Activated CD4-positive, alpha-beta T cell treated with anti-CD3 and anti-CD28 coated beads, Interleukin-10, Interleukin-2, amounts not matched to agents 100 ng/mL and 50 ng/mL, durations not matched to agents 16 hours and 8 hours (primary cell): ENCODE results near the gene LPP.

ENCODE experiments used
- DNase-seq: peaks from one replicate; pipeline ENCODE4 v3.0.0-alpha.2; 2020

LPP gene

GRCh38 chr3:188744166-188744565, 590.2 kb downstream of the LPP start:
- DNase-seq: no peak

DNA sequence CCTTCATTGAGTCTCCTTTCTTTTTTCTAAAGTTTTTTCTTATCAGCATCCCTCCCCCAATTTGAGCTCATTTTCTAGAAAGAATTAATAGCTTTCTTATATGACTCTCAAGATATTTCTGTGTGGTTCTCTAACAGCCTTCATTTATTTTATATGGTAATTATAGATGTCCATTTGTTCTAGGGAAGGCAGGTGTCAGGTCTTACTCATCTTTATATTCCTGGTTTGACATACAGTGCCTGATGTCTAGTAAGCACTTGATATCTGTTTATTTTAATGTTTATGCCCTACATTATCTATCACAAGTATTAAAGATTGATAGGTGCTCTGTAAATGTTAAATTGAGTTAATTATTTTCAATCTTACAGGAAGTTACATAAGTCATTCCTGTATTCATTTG, 591.1 kb downstream of the LPP start:
- DNase-seq: no peak

DNA sequence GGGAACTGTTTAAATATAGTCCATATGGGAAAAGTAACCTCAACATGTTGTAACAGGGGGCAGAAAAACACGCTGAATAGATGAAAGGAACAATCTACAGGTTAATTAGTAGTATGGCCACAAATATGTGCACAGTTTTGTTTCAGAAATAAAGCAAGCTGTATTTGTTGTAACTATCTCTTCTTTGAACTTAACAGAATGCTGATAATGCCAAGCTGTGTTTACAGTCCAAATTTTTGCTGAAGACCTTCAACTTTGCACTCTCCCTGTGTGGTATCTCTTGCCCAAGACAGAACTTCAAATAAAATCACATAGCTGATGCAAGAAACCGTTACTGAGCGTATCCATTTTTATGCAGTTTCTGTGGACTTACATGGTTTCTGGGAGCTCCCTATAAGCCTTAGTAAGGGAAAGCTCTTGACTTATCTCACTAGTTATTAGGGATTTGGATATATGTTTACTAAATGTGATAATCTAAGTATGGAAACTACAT, 592.4 kb downstream of the LPP start:
- no peak for DNase-seq

GRCh38 chr3:188747489-188747888, 593.5 kb downstream of the LPP start:
- no peak for DNase-seq

DNA sequence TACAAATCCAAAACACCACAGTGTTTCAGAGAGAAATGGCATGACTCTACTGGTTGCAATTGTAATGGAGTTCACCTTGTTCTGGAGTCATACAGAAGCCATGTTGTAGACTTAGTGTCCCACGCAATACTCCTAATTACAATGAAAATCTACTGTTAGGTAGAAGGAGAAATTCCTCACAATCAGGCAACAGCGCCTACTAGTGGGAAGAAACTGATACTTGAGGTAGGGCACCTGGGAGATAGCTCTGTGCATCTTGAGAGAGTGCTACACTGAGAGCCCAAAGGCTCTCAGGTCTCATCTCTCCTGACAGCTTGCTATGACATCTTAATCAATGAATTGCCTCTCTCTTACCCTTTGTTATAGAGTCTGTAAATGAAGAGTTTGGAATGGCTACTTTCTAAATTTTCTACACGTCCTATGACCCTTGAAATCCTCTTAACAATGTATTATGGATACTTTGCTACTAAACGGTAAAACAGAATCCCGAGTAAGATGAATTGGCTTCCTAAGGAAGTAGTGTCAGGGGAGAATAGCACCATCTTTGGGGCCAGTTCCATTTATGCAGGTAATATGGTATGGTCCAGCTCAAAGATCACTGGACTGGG, 595.2 kb downstream of the LPP start:
- peak; percentile 54 for DNase-seq

DNA sequence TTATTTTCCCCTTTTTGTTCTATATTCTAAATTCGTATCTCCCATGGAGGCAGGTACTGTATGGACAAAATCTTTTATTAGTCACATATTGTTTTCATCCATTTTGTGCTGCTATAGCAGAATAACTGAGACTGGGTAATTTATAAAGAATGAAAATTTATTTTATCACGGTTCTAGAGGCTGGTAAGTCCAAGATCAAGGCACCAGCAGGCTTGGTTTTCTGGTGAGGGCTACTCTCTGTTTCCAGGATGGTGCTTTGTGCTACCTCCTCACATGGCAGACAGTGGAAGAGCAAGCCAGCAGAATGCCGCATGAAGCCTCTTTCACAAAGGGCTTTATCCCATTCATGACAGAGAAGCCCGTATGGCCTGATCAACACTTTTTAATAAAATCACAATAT, 595.9 kb downstream of the LPP start:
- no peak for DNase-seq

GRCh38 chr3:188750617-188751016, 596.7 kb downstream of the LPP start:
- peak; percentile 61 for DNase-seq

- no peak for DNase-seq
Observed at GRCh38 chr3:188752850-188753249, 598.9 kb downstream of the LPP start.

DNA sequence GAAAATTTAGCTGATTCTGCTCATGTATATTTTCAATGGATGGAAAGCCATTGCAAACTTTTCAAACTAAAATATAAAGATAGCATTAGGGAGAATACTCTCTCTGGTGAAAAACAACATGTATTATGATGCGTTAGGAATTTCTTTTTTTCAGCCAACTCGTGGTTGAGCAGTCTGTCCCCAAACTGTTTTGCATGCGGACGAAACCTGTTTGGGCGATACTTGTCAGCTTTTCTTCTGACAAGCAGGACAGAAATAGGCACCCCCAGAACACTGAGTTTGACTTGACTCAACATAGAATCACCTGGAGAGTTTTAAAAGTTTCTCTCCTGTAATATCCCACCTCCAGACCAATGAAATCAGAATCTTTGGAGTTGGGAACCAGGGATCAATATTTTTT, 600.3 kb downstream of the LPP start:
- DNase-seq: no peak

DNA sequence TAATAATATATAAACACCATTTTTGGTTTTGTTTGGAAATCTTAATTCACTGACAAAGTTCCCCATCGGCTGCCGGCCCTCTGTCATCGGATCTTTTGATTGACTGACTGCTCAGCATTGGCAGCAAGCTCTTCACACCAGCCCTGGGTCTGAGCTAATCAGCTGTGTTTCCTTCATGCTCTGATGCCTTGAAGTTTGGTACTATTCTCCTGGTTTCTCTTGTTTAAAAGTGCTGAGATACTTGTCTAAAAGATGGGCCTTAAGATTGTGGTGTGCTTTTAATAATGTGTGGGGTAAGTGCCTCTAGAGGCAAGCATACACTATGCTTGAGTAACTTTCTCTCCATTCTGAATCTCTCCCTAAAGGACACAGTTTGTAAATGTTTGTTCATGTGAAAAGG, 602.3 kb downstream of the LPP start:
- DNase-seq: no peak

- DNase-seq: no peak
Observed at GRCh38 chr3:188759336-188760005, 605.5 kb downstream of the LPP start.

DNA sequence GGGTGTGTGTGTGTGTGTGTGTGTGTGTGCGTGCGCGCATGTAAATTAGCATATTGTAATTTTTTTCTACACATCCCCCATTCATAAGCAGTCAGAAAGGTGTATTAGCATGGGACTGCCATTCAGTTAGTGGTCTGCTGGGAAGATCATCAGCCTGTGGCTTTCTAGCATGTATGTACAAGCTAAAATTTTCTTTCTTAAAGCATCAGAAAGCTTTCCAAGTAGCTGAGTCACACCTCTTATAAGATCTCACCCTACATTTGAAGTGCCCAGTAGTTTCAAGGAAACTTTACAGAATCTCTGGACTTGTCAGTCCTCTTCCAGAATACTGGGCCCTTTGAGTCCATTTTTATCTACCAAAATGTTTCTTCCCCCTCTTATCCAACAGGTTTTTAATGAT, 606.5 kb downstream of the LPP start:
- DNase-seq: no peak

DNA sequence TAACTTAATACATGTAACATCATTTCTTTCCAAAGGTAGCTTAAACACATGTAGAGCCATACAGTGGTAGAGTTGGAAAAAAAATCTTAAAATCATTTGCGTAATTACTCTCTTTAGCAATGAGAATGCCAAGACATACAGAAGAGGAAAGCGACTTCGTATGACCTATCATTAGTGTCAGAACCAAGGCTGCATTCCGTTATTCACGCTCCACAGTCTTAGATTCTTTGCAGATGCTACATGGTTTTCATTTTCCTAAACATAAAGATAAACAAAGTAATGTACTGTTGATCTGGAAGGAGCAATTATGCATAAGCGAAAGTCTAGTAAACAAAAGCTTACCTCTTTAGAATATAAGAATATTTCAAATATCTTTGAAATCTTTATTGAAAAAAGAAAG, 607.5 kb downstream of the LPP start:
- DNase-seq: no peak

DNA sequence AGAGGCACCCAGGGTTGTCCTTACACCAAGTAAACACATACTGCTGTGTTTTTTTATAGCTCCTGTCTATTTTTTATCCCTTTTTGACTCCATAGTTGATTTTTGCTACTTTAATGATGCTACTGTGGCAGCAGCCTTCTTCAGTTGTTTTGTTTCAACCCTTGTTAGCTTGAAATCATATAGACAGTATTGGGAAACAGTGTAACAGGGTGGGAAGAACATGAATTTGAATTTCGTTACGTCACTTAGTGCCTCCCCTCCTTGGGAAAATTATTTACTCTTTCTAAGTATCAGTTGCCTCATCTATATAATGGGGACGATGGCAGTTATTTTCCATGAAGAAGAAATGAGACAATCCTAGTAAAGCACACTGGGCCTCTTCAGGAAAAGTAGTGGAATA, 608.0 kb downstream of the LPP start:
- no peak for DNase-seq

GRCh38 chr3:188764609-188765008, 610.7 kb downstream of the LPP start:
- no peak for DNase-seq

GRCh38 chr3:188769831-188770230, 615.9 kb downstream of the LPP start:
- DNase-seq: no peak

GRCh38 chr3:188772886-188773285, 618.9 kb downstream of the LPP start:
- no peak for DNase-seq

- no peak for DNase-seq
Observed at GRCh38 chr3:188775412-188775811, 621.5 kb downstream of the LPP start.

DNA sequence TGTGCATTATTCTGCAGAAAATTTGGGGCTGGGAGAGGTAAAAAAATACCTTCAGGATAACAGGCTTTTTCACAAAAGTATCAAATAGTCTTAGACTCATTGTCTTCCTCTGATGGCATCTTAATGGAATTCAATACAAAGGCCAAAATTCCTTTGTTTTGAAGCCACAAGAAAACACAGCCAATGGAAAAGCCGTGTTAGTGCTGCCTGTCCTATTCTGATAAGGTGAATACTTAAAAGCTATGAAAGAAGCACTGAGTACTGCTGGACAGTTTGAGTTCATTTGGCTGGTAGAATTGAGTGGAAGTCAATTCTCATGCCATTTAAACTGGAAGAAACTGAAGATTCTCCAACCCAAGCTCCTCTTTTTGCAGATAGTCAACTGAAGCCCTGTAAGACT, 622.5 kb downstream of the LPP start:
- DNase-seq: no peak

DNA sequence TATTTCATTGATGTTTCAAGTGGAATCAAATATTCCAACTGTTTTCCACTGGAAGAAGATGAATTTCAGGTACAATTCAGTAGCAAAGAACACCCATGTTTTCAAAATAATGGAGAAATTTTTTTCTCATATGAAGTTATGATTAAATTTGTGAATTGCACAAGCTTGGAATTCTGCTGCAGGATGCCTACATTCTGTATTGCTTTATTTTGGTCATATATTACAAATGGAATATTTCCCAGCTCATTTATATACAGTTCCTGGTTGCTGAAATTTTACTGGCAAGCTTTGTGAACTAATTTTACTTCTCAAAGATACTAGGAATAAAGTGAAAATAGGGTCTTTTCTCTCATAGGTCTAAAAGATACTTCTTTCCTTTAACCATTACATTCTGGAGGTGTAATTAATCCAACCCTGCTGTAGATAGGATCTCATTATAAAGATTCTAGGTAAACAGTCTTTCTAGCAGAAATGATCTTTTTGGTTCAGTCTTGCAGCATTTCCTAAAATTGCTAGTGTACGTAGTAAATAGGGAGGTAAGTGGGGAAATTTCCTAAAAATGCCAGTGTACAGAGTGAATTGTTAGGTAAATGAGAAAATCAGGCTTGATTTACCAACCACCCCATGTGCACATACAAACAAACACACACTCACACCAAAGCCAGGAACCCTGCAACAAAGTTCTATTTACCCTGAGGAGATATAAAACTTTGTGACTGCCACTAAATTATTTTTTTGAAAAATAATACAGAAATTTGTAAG, 624.3 kb downstream of the LPP start:
- DNase-seq: no peak

DNA sequence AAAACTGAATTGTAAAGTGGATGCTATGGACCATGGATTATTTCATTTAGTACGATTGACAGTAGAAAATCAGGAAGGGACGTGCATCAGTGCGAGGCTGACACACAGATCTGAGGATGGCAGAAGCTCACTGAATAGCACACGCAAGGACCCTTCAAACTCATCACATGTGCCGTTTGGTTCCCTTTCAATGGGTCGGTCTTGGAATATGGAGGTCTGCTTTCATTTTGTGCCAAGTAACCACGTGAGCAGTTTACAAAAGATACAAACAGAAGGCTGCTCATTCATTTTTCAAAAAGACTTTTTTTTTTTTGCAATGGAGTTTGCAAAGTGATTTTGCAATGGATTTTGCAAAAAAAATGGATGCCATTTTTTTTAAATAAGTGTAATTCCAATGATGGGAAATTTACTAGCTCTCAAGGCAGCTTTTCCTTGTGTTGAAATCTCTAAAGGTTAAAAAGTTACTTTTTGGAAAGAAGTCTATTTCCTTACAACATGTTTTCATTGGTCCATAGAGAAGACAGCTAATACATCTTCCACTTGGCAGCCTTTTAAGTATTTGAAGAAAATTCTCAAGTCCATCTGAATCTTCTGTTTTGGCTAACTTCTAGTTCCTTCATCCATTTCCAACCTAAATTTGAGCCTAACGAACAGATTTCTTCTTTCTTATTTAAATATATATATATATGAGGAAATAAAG, 625.5 kb downstream of the LPP start:
- DNase-seq: no peak

GRCh38 chr3:188780193-188781147, 626.5 kb downstream of the LPP start:
- DNase-seq: no peak
